Kidney (tissue), 14 donors: ENCODE data around the gene SMURF1. TPM values are rescaled to one million over a fixed set of nuclear protein-coding genes. Genes with fewer than 3 reads are reported as not detected.

Experiments used
- DNase-seq, 5 donors: peaks; one replicate each; pipeline ENCODE4 v3.0.0-alpha.2; 2013 to 2020
- FAIRE-seq: peaks from 2 replicates; lab custom pipeline; 2012; peaks lifted over from hg19 to GRCh38; lab: Jason Lieb, UNC
- H3K27ac ChIP-seq, 2 donors: one replicate each; pipeline ENCODE4 v1.7.0; 2013; ENCODE audit warnings: low read depth in 2 of 2, low read length in 2 of 2, inconsistent platforms in 1 of 2
- H3K27me3 ChIP-seq: one replicate; pipeline ENCODE4 v1.7.1; 2013; ENCODE audit warnings: low read length, inconsistent platforms; ENCODE audit not compliant: control insufficient read depth, insufficient read depth
- H3K36me3 ChIP-seq, 3 donors: one replicate each; pipeline versions ENCODE4 v1.7.0 to v1.7.1; 2013; ENCODE audit warnings: low read length in 3 of 3, control low read depth in 1 of 3, inconsistent platforms in 1 of 3; ENCODE audit not compliant: insufficient read depth in 3 of 3, control insufficient read depth in 2 of 3
- H3K4me1 ChIP-seq, 3 donors: one replicate each; pipeline versions ENCODE4 v1.7.0 to v1.7.1; 2013; ENCODE audit warnings: low read length in 3 of 3, inconsistent platforms in 1 of 3, low read depth in 1 of 3; ENCODE audit not compliant: control insufficient read depth in 2 of 3, insufficient read depth in 2 of 3
- H3K4me3 ChIP-seq, 3 donors: one replicate each; pipeline versions ENCODE4 v1.7.0 to v1.8.1; 2013; ENCODE audit warnings: low read length in 3 of 3, control low read depth in 1 of 3, inconsistent platforms in 1 of 3
- H3K9ac ChIP-seq, 3 donors: one replicate each; pipeline versions ENCODE4 v1.7.0 to v1.7.1; 2013; ENCODE audit warnings: low read length in 3 of 3, control low read depth in 1 of 3, inconsistent platforms in 1 of 3
- H3K9me3 ChIP-seq, 3 donors: one replicate each; pipeline versions ENCODE4 v1.7.0 to v1.7.1; 2013; ENCODE audit warnings: low read length in 3 of 3, control low read depth in 1 of 3, inconsistent platforms in 1 of 3; ENCODE audit not compliant: control insufficient read depth in 2 of 3, insufficient read depth in 1 of 3
- intact Hi-C: fragments of 100-400 bp; cut with DNase I; formaldehyde crosslinking; loops from one replicate; pipeline ENCODE4 v1.11.1; 2022
- polyA plus RNA-seq: library from polyadenylated mRNA; stranded (reverse); fragments of 350-450 nt; fragmentation: Illumina TruSeq; extraction: RNeasy Lipid Tissue Mini Kit (QIAGEN cat#74804); gene quantifications from one replicate; pipeline ENCODE4 v1.2.3, GENCODE V29; 2014; ENCODE audit warnings: low read depth, low replicate concordance; ENCODE audit not compliant: insufficient read depth
- total RNA-seq: library from RNA; stranded (reverse); fragmentation: NEBNext Ultra II Directional; extraction: Animal tissue kit (Norgen Biotek cat#: 25700); gene quantifications from one replicate; pipeline ENCODE4 v1.2.1, GENCODE V29; 2021
- TF ChIP-seq, protein P1 (sequence below): IDR thresholded peaks from 3 replicates; pipeline ENCODE4 v1.5.1; 2012; ENCODE audit warnings: mild to moderate bottlenecking, moderate library complexity, borderline replicate concordance; ENCODE audit not compliant: insufficient read depth; ENCODE audit errors: extremely low read depth
- donor health status: control.
- donor health status: control.
- donor health status: control.
- donor health status: control.
- donor health status: control.
- donor health status: DM: yes; HTN: yes; CAD: no.
- donor health status: Normal renal cell carcinoma (clear cell type).

The SMURF1 gene
- total and polyA plus RNA-seq, 2 donors from 2014 or later: 6.3 to 29.8 TPM

GRCh38 chr7:99139036-99139435 is 4.9 kb downstream of the SMURF1 start:
- Histone ChIP-seq H3K9ac (no peak overlapping the region), H3K36me3 (no peaks in the 10 kb centered on the region)
- no peak for FAIRE-seq

GRCh38 chr7:99137411-99138180 is 6.3 kb downstream of the SMURF1 start:
- TF ChIP-seq, protein P1, sequence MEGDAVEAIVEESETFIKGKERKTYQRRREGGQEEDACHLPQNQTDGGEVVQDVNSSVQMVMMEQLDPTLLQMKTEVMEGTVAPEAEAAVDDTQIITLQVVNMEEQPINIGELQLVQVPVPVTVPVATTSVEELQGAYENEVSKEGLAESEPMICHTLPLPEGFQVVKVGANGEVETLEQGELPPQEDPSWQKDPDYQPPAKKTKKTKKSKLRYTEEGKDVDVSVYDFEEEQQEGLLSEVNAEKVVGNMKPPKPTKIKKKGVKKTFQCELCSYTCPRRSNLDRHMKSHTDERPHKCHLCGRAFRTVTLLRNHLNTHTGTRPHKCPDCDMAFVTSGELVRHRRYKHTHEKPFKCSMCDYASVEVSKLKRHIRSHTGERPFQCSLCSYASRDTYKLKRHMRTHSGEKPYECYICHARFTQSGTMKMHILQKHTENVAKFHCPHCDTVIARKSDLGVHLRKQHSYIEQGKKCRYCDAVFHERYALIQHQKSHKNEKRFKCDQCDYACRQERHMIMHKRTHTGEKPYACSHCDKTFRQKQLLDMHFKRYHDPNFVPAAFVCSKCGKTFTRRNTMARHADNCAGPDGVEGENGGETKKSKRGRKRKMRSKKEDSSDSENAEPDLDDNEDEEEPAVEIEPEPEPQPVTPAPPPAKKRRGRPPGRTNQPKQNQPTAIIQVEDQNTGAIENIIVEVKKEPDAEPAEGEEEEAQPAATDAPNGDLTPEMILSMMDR: no peak
- Histone ChIP-seq H3K4me1 (peaks cover 7 to 11% (median 10%) of the 10 kb centered on the region in 3 donors), H3K27me3 (no peaks in the 10 kb centered on the region), H3K27ac (peak overlapping the region; percentile 13 to 17), H3K36me3 (no peaks in the 10 kb centered on the region), H3K9ac (peak overlapping the region in 2 of 3 donors; percentile 24 to 31), H3K9me3 (no peaks in the 10 kb centered on the region), H3K4me3 (peak overlapping the region in 2 of 3 donors; percentile 40)
- DNase-seq: peak in 4 of 5 donors; percentile 77 to 94 (median 87)
- intact Hi-C loops: no loop called here
- FAIRE-seq: peak; percentile 13

More at GRCh38 chr7:99139036-99139435, 4.9 kb downstream of the SMURF1 start:
- intact Hi-C loops: no loop called here
- no peak overlapping the region for H3K27ac ChIP-seq
- peaks cover 7 to 11% (median 10%) of the 10 kb centered on the region in 3 donors for H3K4me1 ChIP-seq
- no peaks in the 10 kb centered on the region for H3K27me3 ChIP-seq
- no peaks in the 10 kb centered on the region for H3K9me3 ChIP-seq
- DNase-seq: no peak
- H3K4me3 ChIP-seq: no peak overlapping the region
- TF ChIP-seq, protein P1: no peak

DNA sequence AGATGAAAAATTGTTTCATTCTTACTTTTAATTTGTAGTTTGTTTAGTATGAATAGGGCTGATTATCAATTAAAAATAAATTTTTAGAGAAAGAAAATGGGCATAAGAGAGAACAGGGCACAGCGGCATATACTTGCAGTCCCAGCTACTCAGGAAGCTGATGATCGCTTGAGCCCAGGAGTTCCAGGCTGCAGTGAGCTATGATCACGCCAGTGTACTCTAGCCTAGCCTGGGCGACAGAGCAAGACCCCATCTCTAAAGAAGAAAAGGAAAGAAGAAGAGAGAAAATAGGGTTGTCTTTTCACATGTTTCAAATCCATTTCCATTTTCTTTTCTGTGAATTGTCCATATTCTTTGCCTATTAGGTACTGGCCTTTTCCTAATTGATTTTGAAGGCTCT is 8.0 kb downstream of the SMURF1 start:
- no peaks in the 10 kb centered on the region for H3K27me3 ChIP-seq
- no peaks in the 10 kb centered on the region for H3K9me3 ChIP-seq
- DNase-seq: no peak
- no peak for FAIRE-seq
- TF ChIP-seq, protein P1: no peak
- no peak overlapping the region for H3K4me3 ChIP-seq
- H3K27ac ChIP-seq: no peak overlapping the region
- H3K36me3 ChIP-seq: no peaks in the 10 kb centered on the region
- peaks cover 7 to 11% (median 8%) of the 10 kb centered on the region in 3 donors for H3K4me1 ChIP-seq
- intact Hi-C loops: no loop called here
- H3K9ac ChIP-seq: no peak overlapping the region
